MM.1S (cell line): Measurements from ENCODE around the gene NLGN1.

ENCODE experiments used
- DNase-seq: peaks from one replicate; pipeline ENCODE4 v3.0.0-alpha.2; 2015
- H2AFZ ChIP-seq: fragments of 300-600 bp; sonication (generic); 2 replicates; pipeline ENCODE4 v1.6.0; 2016; ENCODE audit warnings: antibody characterized with exemption, low read length
- H3F3A ChIP-seq: fragments of 300-600 bp; sonication (generic); 2 replicates; pipeline ENCODE4 v1.6.1; 2016; ENCODE audit warnings: mild to moderate bottlenecking, antibody characterized with exemption, low read length, moderate library complexity, mixed read lengths; ENCODE audit not compliant: insufficient read depth
- H3K27ac ChIP-seq: fragments of 300-600 bp; sonication (generic); 2 replicates; pipeline ENCODE4 v1.5.1; 2016; ENCODE audit warnings: mild to moderate bottlenecking, low read length
- H3K27me3 ChIP-seq: fragments of 300-600 bp; sonication (generic); replicated peaks from 2 replicates; pipeline ENCODE4 v1.6.0; 2016; ENCODE audit warnings: low read length; ENCODE audit not compliant: insufficient read depth
- H3K36me3 ChIP-seq: fragments of 300-600 bp; sonication (generic); replicated peaks from 2 replicates; pipeline ENCODE4 v1.6.1; 2016; ENCODE audit warnings: mild to moderate bottlenecking, low read length, mixed read lengths; ENCODE audit not compliant: insufficient read depth
- H3K4me1 ChIP-seq: fragments of 300-600 bp; sonication (generic); 2 replicates; pipeline ENCODE4 v1.6.1; 2016; ENCODE audit warnings: low read length, mixed read lengths
- H3K4me2 ChIP-seq: fragments of 300-600 bp; sonication (generic); 2 replicates; pipeline ENCODE4 v1.6.0; 2016; ENCODE audit warnings: low read depth, low read length
- H3K4me3 ChIP-seq: fragments of 300-600 bp; sonication (generic); 2 replicates; pipeline ENCODE4 v1.5.1; 2016; ENCODE audit warnings: low read length, mixed read lengths
- H3K79me2 ChIP-seq: fragments of 300-600 bp; sonication (generic); 2 replicates; pipeline ENCODE4 v1.6.1; 2016; ENCODE audit warnings: mixed run types, low read length, mixed read lengths
- H3K9ac ChIP-seq: fragments of 300-600 bp; sonication (generic); 2 replicates; pipeline ENCODE4 v1.6.1; 2016; ENCODE audit warnings: low read length, mixed read lengths
- H3K9me2 ChIP-seq: fragments of 300-600 bp; sonication (generic); replicated peaks from 2 replicates; pipeline ENCODE4 v1.6.1; 2016; ENCODE audit warnings: mild to moderate bottlenecking, low read length, mixed read lengths; ENCODE audit not compliant: insufficient read depth
- H3K9me3 ChIP-seq: fragments of 300-600 bp; sonication (generic); replicated peaks from 2 replicates; pipeline ENCODE4 v1.6.1; 2016; ENCODE audit warnings: mild to moderate bottlenecking, low read length, mixed read lengths; ENCODE audit not compliant: insufficient read depth
- H4K20me1 ChIP-seq: fragments of 300-600 bp; sonication (generic); 2 replicates; pipeline ENCODE4 v1.6.1; 2016; ENCODE audit warnings: mild to moderate bottlenecking, low read length, moderate library complexity, mixed read lengths; ENCODE audit not compliant: insufficient read depth
- CTCF ChIP-seq: fragments of 300-600 bp; sonication (generic); IDR thresholded peaks from 2 replicates; pipeline ENCODE4 v1.5.1; 2016; ENCODE audit warnings: antibody characterized with exemption, low read length, mixed read lengths
- EZH2 ChIP-seq: fragments of 300-600 bp; sonication (generic); optimal IDR thresholded peaks from 2 replicates; pipeline ENCODE3; 2017; ENCODE audit warnings: low read depth, mild to moderate bottlenecking, antibody characterized with exemption, low read length, mixed read lengths
- EZH2phosphoT487 ChIP-seq: fragments of 300-600 bp; sonication (generic); IDR thresholded peaks from 2 replicates; pipeline ENCODE4 v1.6.1; 2018; ENCODE audit warnings: antibody characterized with exemption, low read length

NLGN1 gene

GRCh38 chr3:174232658-174233429 lies 835.3 kb downstream of the NLGN1 start:
- H3K79me2 ChIP-seq = no peaks in the 10 kb centered on the region
- no peaks in the 10 kb centered on the region for H3K36me3 ChIP-seq
- H2AFZ ChIP-seq = no peak overlapping the region
- H3K27ac ChIP-seq = no peak overlapping the region
- H3K4me2 ChIP-seq = no peak overlapping the region
- no peaks in the 10 kb centered on the region for H4K20me1 ChIP-seq
- no peaks in the 10 kb centered on the region for H3F3A ChIP-seq
- no peaks in the 10 kb centered on the region for H3K9me2 ChIP-seq
- H3K9ac ChIP-seq = no peak overlapping the region
- DNase-seq = no peak
- no peaks in the 10 kb centered on the region for H3K4me1 ChIP-seq
- no peak for TF ChIP-seq CTCF
- no peak for TF ChIP-seq EZH2phosphoT487
- no peak for TF ChIP-seq EZH2
- H3K4me3 ChIP-seq = no peak overlapping the region
- H3K9me3 ChIP-seq = no peaks in the 10 kb centered on the region
- no peaks in the 10 kb centered on the region for H3K27me3 ChIP-seq

DNA sequence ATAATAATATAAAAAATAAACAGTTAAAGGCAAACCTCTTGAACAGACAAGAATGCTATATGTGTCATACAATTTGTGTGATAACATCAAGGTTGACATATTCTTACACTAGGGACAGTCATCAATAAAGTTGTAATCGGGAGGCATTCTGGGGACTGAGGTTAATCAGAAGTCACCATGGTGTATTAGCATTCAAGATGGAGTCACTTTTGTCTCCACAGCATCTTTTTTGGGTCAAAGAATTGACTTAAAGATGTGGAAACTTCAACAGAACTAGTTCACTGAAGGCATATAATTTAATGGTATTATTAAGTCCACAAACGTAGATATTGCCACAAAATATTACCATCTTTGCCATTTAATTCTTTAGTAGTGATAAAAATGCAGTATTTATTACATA lies 836.0 kb downstream of the NLGN1 start:
- Histone ChIP-seq H3K4me1 (no peaks in the 10 kb centered on the region), H3K27ac (no peak overlapping the region), H3K9ac (no peak overlapping the region), H3K9me2 (no peaks in the 10 kb centered on the region), H3K27me3 (no peaks in the 10 kb centered on the region), H2AFZ (no peak overlapping the region), H3K36me3 (no peaks in the 10 kb centered on the region), H3K9me3 (no peaks in the 10 kb centered on the region), H4K20me1 (no peaks in the 10 kb centered on the region), H3K4me2 (no peak overlapping the region), H3K4me3 (no peak overlapping the region), H3K79me2 (no peaks in the 10 kb centered on the region), H3F3A (no peaks in the 10 kb centered on the region)
- no peak for DNase-seq
- TF ChIP-seq EZH2 = no peak
- no peak for TF ChIP-seq CTCF
- no peak for TF ChIP-seq EZH2phosphoT487

GRCh38 chr3:174242311-174243041 lies 844.9 kb downstream of the NLGN1 start:
- Histone ChIP-seq H3K9me2 (no peaks in the 10 kb centered on the region), H3K4me3 (no peak overlapping the region), H3K79me2 (no peaks in the 10 kb centered on the region), H3K27ac (no peak overlapping the region), H3K9me3 (no peaks in the 10 kb centered on the region), H2AFZ (no peak overlapping the region), H3K27me3 (no peaks in the 10 kb centered on the region), H3K36me3 (no peaks in the 10 kb centered on the region), H4K20me1 (no peaks in the 10 kb centered on the region), H3K4me1 (no peaks in the 10 kb centered on the region), H3K4me2 (no peak overlapping the region), H3F3A (no peaks in the 10 kb centered on the region), H3K9ac (no peak overlapping the region)
- no peak for TF ChIP-seq EZH2phosphoT487
- TF ChIP-seq CTCF = no peak
- TF ChIP-seq EZH2 = no peak
- DNase-seq = no peak
